Ascending aorta (tissue), 2 donors: ENCODE data around the gene MKNK2. TPM values are rescaled to one million over a fixed set of nuclear protein-coding genes. Genes with fewer than 3 reads are reported as not detected.
"Not testable (repeated sequence)": the region's sequence is repeated elsewhere in the genome, so short reads cannot be mapped to it uniquely, and the experiment has no call there.

Experiments
- DNase-seq, 2 donors: peaks; one replicate each; pipeline ENCODE4 v3.0.0-alpha.2; 2019; ENCODE audit warnings: low spot score in 2 of 2
- H3K27ac ChIP-seq, 2 donors: fragments of 200-600 bp; sonication (generic); one replicate each; pipeline ENCODE4 v1.5.1; 2016 to 2017; ENCODE audit warnings: mild to moderate bottlenecking in 1 of 2
- H3K27me3 ChIP-seq: fragments of 200-600 bp; sonication (generic); one replicate; pipeline ENCODE4 v1.5.1; 2017
- H3K36me3 ChIP-seq, 2 donors: fragments of 200-600 bp; sonication (generic); one replicate each; pipeline ENCODE4 v1.5.1; 2016
- H3K4me1 ChIP-seq, 2 donors: fragments of 200-600 bp; sonication (generic); one replicate each; pipeline ENCODE4 v1.5.1; 2016 to 2017; ENCODE audit warnings: mild to moderate bottlenecking in 1 of 2
- H3K4me3 ChIP-seq, 2 donors: fragments of 200-600 bp; sonication (generic); one replicate each; pipeline ENCODE4 v1.5.1; 2016 to 2017; ENCODE audit warnings: mild to moderate bottlenecking in 1 of 2
- H3K9me3 ChIP-seq, 2 donors: fragments of 200-600 bp; sonication (generic); one replicate each; pipeline ENCODE4 v1.5.1; 2016
- intact Hi-C: fragments of 100-400 bp; cut with DNase I; formaldehyde crosslinking; loops from one replicate; pipeline ENCODE4 v1.15.1; 2023
- total RNA-seq: library from RNA; depleted of rRNA; stranded (reverse); fragments of >200 nt; gene quantifications from one replicate; pipeline ENCODE4 v1.1.0, GENCODE V29; 2016
- TF ChIP-seq, protein P1 (sequence below), 3 experiments: fragments of 200-600 bp in 2 of 3; fragments of 450-650 bp in 1 of 3; sonication (generic) in 2 of 3; IDR thresholded peaks; one replicate each; pipeline ENCODE4 v1.5.1; 2016 to 2019; ENCODE audit warnings: antibody characterized with exemption in 3 of 3, mild to moderate bottlenecking in 1 of 3, moderate library complexity in 1 of 3

Gene MKNK2
- total RNA-seq, 1 donor from 2014 or later = 228 TPM

DNA sequence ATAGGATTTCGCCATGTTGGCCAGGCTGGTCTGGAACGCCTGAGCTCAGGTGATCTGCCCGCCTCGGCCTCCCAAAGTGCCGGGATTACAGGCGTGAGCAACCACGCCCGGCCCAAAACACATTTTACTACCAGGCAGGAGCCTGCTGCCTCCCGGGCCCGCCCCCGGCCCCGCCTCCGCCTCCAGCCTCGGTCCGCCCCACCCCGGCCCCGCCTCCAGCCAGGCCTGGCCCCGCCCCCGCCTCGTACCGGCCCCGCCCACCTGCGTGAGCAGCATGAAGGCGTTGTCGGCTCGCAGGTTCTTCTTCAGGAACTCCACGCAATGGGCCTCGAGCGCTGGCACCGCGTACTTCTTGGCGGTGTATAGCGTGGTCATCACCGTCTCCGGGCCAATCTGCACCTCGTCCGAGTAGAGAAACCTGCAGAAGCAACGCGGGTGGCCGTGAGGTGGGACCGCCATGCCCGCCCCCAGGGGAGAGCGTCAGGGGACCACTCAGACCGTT lies 58.2 kb downstream of the MKNK2 start:
- no peak overlapping the region for H3K4me3 ChIP-seq
- no peaks in the 10 kb centered on the region for H3K27me3 ChIP-seq
- no peak for DNase-seq
- H3K36me3 ChIP-seq = peaks cover 42 to 74% of the 10 kb centered on the region in 2 donors
- H3K9me3 ChIP-seq = no peaks in the 10 kb centered on the region
- TF ChIP-seq, protein P1, sequence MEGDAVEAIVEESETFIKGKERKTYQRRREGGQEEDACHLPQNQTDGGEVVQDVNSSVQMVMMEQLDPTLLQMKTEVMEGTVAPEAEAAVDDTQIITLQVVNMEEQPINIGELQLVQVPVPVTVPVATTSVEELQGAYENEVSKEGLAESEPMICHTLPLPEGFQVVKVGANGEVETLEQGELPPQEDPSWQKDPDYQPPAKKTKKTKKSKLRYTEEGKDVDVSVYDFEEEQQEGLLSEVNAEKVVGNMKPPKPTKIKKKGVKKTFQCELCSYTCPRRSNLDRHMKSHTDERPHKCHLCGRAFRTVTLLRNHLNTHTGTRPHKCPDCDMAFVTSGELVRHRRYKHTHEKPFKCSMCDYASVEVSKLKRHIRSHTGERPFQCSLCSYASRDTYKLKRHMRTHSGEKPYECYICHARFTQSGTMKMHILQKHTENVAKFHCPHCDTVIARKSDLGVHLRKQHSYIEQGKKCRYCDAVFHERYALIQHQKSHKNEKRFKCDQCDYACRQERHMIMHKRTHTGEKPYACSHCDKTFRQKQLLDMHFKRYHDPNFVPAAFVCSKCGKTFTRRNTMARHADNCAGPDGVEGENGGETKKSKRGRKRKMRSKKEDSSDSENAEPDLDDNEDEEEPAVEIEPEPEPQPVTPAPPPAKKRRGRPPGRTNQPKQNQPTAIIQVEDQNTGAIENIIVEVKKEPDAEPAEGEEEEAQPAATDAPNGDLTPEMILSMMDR (IDR thresholded peaks at IDR 0.05) = no peak
- intact Hi-C loops = no loop called here
- H3K27ac ChIP-seq = no peak overlapping the region
- no peaks in the 10 kb centered on the region for H3K4me1 ChIP-seq

- no peaks in the 10 kb centered on the region for H3K4me1 ChIP-seq
- H3K27ac ChIP-seq = no peak overlapping the region
- TF ChIP-seq, protein P1 (IDR thresholded peaks at IDR 0.05) = no peak
- H3K36me3 ChIP-seq = peaks cover 48 to 81% of the 10 kb centered on the region in 2 donors
- no peaks in the 10 kb centered on the region for H3K9me3 ChIP-seq
- intact Hi-C loops = no loop called here
- H3K27me3 ChIP-seq = no peaks in the 10 kb centered on the region
- no peak overlapping the region for H3K4me3 ChIP-seq
- no peak for DNase-seq
These were observed 59.8 kb downstream of the MKNK2 start for GRCh38 chr19:1991018-1991913.

DNA sequence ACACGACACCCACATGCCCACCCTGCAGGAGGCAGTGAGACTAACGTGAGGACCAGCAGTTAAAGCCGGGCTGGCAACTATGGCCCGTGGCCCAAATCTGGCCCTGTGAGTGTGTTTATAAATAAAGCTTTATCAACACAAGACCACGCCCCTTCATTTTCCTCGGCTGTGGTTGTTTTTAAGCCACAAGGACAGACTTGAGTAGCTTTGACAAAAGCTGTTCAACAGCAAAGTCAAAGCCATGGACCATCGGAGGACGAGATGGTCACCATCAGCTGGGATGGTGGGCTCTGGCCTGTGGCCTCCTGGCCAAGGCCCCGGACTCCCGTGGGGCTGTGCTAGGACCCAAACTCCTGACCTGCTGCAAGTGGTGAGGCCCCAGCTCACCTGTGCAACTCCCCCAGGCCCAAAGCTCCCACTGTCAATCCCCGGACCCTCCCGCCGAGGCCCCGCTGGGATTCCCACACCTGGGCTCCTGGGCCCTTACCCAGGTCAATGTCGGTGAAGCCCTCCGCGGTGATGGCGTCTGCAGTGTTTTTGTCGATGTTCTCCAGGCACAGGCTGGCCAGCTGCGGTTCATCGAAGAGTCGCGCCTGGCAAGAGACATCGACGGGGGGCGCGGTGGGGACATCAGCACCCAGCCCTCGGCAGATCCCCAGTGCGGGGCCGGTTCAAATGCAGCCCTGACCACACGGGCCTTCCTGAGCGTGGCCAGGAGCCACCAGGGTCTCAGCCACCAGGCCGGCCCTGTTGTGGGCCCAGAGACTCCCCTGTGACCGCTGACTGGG lies 60.6 kb downstream of the MKNK2 start:
- no peak overlapping the region for H3K27ac ChIP-seq
- H3K36me3 ChIP-seq = peaks cover 56 to 84% of the 10 kb centered on the region in 2 donors
- TF ChIP-seq, protein P1 (IDR thresholded peaks at IDR 0.05) = no peak
- intact Hi-C loops = no loop called here
- no peak for DNase-seq
- no peaks in the 10 kb centered on the region for H3K9me3 ChIP-seq
- H3K4me1 ChIP-seq = no peaks in the 10 kb centered on the region
- no peaks in the 10 kb centered on the region for H3K27me3 ChIP-seq
- H3K4me3 ChIP-seq = no peak overlapping the region

DNA sequence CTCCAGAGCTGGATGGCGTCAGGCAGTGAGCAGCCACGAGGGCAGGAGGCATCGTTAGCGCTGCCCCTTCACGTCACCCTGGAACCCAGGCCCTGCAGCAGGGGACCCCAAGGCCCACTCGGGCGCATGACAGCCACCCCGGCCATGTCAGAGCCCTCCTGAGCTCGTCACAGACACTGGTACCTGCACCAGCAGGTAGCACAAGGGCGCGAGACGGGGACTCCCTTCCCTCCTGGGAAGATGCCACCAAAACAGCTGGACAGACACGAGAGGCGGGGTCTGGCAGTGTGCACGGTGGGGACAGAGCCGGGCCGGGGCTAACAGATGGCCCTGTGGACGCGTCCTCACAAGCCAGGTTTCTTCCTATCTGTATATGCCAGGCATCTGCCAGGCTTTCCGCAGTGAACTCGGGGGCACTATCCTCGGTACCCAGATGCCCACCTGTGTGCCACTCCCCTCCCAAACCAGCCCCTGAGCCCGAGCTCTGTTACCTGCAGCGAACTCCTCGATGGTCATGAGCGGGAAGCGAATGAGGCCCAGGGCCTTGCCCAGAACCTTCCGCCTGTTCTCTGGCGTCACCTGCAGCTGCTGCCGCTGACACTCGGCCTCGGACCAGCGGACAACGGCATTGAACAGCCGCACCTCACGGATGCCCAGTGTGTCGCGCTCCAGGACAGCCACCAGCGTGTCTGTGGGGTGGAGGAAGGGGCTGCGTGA lies 61.4 kb downstream of the MKNK2 start:
- no peaks in the 10 kb centered on the region for H3K4me1 ChIP-seq
- H3K4me3 ChIP-seq = no peak overlapping the region
- DNase-seq = no peak
- TF ChIP-seq, protein P1 (IDR thresholded peaks at IDR 0.05) = no peak
- H3K27me3 ChIP-seq = no peaks in the 10 kb centered on the region
- peaks cover 63 to 87% of the 10 kb centered on the region in 2 donors for H3K36me3 ChIP-seq
- no peaks in the 10 kb centered on the region for H3K9me3 ChIP-seq
- intact Hi-C loops = no loop called here
- H3K27ac ChIP-seq = no peak overlapping the region

DNA sequence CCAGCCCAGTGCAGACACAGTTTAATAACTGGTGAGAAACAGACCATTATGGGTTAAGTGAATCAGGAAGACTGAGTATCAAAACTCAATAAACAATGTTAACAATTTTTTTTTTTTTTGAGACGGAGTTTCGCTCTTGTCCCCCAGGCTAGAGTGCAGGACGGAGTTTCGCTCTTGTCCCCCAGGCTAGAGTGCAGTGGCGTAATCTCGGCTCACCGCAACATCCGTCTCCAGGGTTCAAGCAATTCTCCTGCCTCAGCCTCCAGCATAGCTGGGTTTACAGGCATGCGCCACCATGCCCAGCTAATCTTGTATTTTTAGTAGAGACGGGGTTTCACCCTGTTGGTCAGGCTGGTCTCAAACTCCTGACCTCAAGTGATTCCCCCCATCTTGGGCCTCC lies 62.6 kb downstream of the MKNK2 start:
- H3K4me1 ChIP-seq, H3K4me3 ChIP-seq, intact Hi-C loops, DNase-seq, H3K27ac ChIP-seq, H3K9me3 ChIP-seq, H3K27me3 ChIP-seq: not testable (repeated sequence)
- peaks cover 68 to 90% of the 10 kb centered on the region in 2 donors for H3K36me3 ChIP-seq

Other genes with a start within 250 kb of the MKNK2 start
- gene ATP8B3, start 239.0 kb downstream of the MKNK2 start, total RNA-seq = 0.11 TPM
- gene REXO1, start 202.8 kb downstream of the MKNK2 start, total RNA-seq = 45.1 TPM
- gene KLF16, start 187.7 kb downstream of the MKNK2 start, total RNA-seq = 15.2 TPM
- 278 TPM for gene ABHD17A, start 165.7 kb downstream of the MKNK2 start, total RNA-seq
- 18.4 TPM for gene ADAT3, start 145.8 kb downstream of the MKNK2 start, total RNA-seq
- 322 TPM for gene SCAMP4, start 145.8 kb downstream of the MKNK2 start, total RNA-seq
- gene CSNK1G2, start 110.1 kb downstream of the MKNK2 start, total RNA-seq = 79.6 TPM
- 90.1 TPM for gene BTBD2, start 35.5 kb downstream of the MKNK2 start, total RNA-seq
- 44.4 TPM for gene MOB3A, start 45.1 kb upstream of the MKNK2 start, total RNA-seq
- gene IZUMO4, start 45.7 kb upstream of the MKNK2 start, total RNA-seq = not detected
- gene AP3D1, start 100.3 kb upstream of the MKNK2 start, total RNA-seq = 98.8 TPM
- 156 TPM for gene DOT1L, start 112.7 kb upstream of the MKNK2 start, total RNA-seq
- gene PLEKHJ1, start 185.1 kb upstream of the MKNK2 start, total RNA-seq = 23.9 TPM
- 21.3 TPM for gene SF3A2, start 185.6 kb upstream of the MKNK2 start, total RNA-seq
- not detected for gene AMH, start 198.1 kb upstream of the MKNK2 start, total RNA-seq
- not detected for gene JSRP1, start 205.2 kb upstream of the MKNK2 start, total RNA-seq
- gene PEAK3, start 230.9 kb upstream of the MKNK2 start, total RNA-seq = 4.7 TPM